Gastrocnemius medialis (tissue), 4 donors: Measurements from ENCODE around the gene FBXW7. TPM values are rescaled to one million over a fixed set of nuclear protein-coding genes. Genes with fewer than 3 reads are reported as not detected.

Experiments
- ATAC-seq, 2 donors: fragments of 150-250 bp; one replicate each; pipeline ENCODE4 v1.9.1; 2016
- DNase-seq, 2 donors: peaks; one replicate each; pipeline ENCODE4 v3.0.0-alpha.2; 2019
- H3K27ac ChIP-seq, 4 donors: fragments of 200-600 bp; sonication (generic); 1 replicate in 1 of 4; 2 replicates in 3 of 4; pipeline ENCODE4 v1.5.1; 2016 to 2018; ENCODE audit warnings: mild to moderate bottlenecking in 2 of 4, moderate library complexity in 1 of 4
- H3K27me3 ChIP-seq, 3 donors: fragments of 200-600 bp; sonication (generic) in 2 of 3; 1 replicate in 1 of 3; 2 replicates in 2 of 3; pipeline versions ENCODE4 v1.5.1 to v1.6.0; 2016 to 2019; ENCODE audit warnings: mild to moderate bottlenecking in 1 of 3, moderate library complexity in 1 of 3
- H3K36me3 ChIP-seq, 2 donors: fragments of 200-600 bp; sonication (generic) in 1 of 2; one replicate each; pipeline ENCODE4 v1.5.1; 2017 to 2018
- H3K4me1 ChIP-seq, 2 donors: fragments of 200-600 bp; sonication (generic) in 1 of 2; one replicate each; pipeline ENCODE4 v1.5.1; 2016 to 2017; ENCODE audit warnings: mild to moderate bottlenecking in 2 of 2
- H3K4me3 ChIP-seq, 4 donors: fragments of 200-600 bp; sonication (generic) in 3 of 4; 1 replicate in 1 of 4; 2 replicates in 3 of 4; pipeline ENCODE4 v1.5.1; 2016 to 2019; ENCODE audit warnings: mild to moderate bottlenecking in 2 of 4
- H3K9me3 ChIP-seq, 3 donors: fragments of 200-600 bp; sonication (generic) in 2 of 3; 1 replicate in 1 of 3; 2 replicates in 2 of 3; pipeline ENCODE4 v1.5.1; 2016 to 2019
- POLR2A ChIP-seq, 2 donors: fragments of 450-650 bp; IDR thresholded peaks; one replicate each; pipeline ENCODE4 v1.6.1; 2017; ENCODE audit warnings: antibody characterized with exemption in 2 of 2, mild to moderate bottlenecking in 2 of 2, moderate library complexity in 2 of 2
- in situ Hi-C, 4 donors: fragments of 200-750 bp; cut with MboI; loops; one replicate each; pipeline versions ENCODE4 v1.15.0 to v1.8.0; 2017; ENCODE audit warnings: low sequenced_read_pairs in 4 of 4
- intact Hi-C: fragments of 100-400 bp; cut with DNase I; formaldehyde crosslinking; loops from one replicate; pipeline ENCODE4 v1.15.1; 2023; ENCODE audit warnings: low total_unique reads
- total RNA-seq, 4 donors: library from RNA; depleted of rRNA; stranded (reverse); fragments of >200 nt; gene quantifications; one replicate each; pipeline versions ENCODE4 v1.1.0 to v1.2.3, GENCODE V29; 2016
- TF ChIP-seq, protein P1 (sequence below), 5 experiments: fragments of 450-650 bp in 3 of 5; fragments of 200-600 bp in 2 of 5; sonication (generic) in 2 of 5; IDR thresholded peaks in 4 of 5; conservative IDR thresholded peaks in 1 of 5; 1 replicate in 4 of 5; 2 replicates in 1 of 5; pipeline ENCODE4 v1.5.1; 2016 to 2019; ENCODE audit warnings: antibody characterized with exemption in 5 of 5, mild to moderate bottlenecking in 3 of 5, moderate library complexity in 3 of 5

FBXW7 gene
- total RNA-seq, 4 donors from 2014 or later: 23.5 to 40.8 (median 28.8) TPM

DNA sequence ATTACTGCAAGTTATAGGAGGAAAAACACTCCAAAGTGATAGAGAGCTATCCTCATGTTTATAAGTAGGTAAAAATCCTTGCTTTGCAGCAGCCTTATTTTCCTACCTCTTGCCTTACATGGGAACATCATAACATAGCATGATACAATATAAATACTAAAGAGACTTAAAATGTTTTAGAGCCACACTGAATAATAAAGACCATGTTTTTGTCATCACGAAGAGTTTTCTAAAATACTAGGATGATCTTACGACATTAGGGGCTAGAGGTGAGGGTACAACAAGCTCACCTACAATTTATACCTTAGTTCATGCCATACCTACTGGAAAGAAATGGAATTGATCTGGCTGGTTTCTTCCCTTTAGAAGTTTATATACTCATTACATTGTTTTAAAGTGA is 184.8 kb downstream of the FBXW7 start:
- DNase-seq: no peak
- intact Hi-C loops: loop anchor here (5.0 kb wide), 1 partner anchor 871 kb away; no protein-coding TSS in a partner anchor

DNA sequence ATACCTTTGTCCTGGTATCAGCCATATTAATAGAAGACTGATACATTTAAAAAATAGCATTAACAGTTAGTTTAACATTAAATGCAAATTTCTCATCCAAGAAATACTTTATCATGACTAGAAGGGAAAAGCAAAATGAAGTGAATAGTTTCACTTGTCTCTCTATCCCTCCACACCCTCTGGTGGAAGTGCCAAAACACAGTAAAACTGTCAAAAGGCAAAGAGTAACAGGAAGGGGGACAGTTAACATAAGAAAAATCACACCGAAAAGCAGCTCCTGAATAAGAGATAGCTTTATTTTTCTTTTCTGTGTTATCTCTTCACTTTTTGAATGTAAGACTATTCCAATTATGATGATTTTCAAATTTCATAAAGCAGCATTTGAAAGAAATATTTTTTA is 187.2 kb downstream of the FBXW7 start:
- ATAC-seq (no peak), DNase-seq (no peak)
- Histone ChIP-seq H3K4me1 (peaks cover 21 to 22% of the 10 kb centered on the region in 2 donors), H3K27me3 (no peaks in the 10 kb centered on the region), H3K36me3 (peaks cover 0 to 13% of the 10 kb centered on the region in 2 donors), H3K9me3 (no peaks in the 10 kb centered on the region), H3K4me3 (no peak overlapping the region), H3K27ac (no peak overlapping the region)
- intact Hi-C loops: no loop called here
- TF ChIP-seq POLR2A (IDR thresholded peaks at IDR 0.05): no peak
- TF ChIP-seq, protein P1, sequence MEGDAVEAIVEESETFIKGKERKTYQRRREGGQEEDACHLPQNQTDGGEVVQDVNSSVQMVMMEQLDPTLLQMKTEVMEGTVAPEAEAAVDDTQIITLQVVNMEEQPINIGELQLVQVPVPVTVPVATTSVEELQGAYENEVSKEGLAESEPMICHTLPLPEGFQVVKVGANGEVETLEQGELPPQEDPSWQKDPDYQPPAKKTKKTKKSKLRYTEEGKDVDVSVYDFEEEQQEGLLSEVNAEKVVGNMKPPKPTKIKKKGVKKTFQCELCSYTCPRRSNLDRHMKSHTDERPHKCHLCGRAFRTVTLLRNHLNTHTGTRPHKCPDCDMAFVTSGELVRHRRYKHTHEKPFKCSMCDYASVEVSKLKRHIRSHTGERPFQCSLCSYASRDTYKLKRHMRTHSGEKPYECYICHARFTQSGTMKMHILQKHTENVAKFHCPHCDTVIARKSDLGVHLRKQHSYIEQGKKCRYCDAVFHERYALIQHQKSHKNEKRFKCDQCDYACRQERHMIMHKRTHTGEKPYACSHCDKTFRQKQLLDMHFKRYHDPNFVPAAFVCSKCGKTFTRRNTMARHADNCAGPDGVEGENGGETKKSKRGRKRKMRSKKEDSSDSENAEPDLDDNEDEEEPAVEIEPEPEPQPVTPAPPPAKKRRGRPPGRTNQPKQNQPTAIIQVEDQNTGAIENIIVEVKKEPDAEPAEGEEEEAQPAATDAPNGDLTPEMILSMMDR (IDR thresholded peaks at IDR 0.05 in 4 of 5, conservative IDR thresholded peaks at IDR 0.05 in 1 of 5): peak in 1 of 5 experiments; percentile 5
- in situ Hi-C loops: no loop called here

More for the DNA sequence above, 184.8 kb downstream of the FBXW7 start:
- Histone ChIP-seq H3K4me3 (no peak overlapping the region), H3K9me3 (no peaks in the 10 kb centered on the region), H3K4me1 (peaks cover 21 to 22% of the 10 kb centered on the region in 2 donors), H3K27ac (no peak overlapping the region), H3K27me3 (no peaks in the 10 kb centered on the region), H3K36me3 (peaks cover 0 to under 1% of the 10 kb centered on the region in 2 donors)
- ATAC-seq: no peak
- TF ChIP-seq POLR2A (IDR thresholded peaks at IDR 0.05): no peak
- TF ChIP-seq, protein P1 (IDR thresholded peaks at IDR 0.05 in 4 of 5, conservative IDR thresholded peaks at IDR 0.05 in 1 of 5): no peak
- in situ Hi-C loops: no loop called here

DNA sequence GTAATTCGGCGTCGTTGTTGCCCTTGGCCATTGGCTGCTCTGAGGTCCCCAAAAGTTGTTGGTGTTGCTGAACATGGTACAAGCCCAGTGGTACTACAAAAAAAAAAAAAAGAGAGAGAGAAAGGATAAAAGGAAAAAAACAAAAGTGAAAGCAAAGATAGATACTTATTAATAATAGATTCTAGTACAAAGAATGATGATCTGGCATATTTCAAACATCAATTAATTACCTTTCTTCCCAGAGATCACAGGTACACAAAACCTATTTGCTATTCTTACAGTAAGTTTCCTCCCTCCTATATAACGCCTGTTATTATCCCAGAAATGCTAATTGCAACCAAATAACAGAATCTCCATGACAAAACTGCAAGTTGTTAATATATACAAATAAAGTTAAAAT is 188.9 kb downstream of the FBXW7 start:
- no peaks in the 10 kb centered on the region for H3K9me3 ChIP-seq
- ATAC-seq (no peak), DNase-seq (no peak)
- intact Hi-C loops: no loop called here
- no peak overlapping the region for H3K27ac ChIP-seq
- no peak for TF ChIP-seq POLR2A (IDR thresholded peaks at IDR 0.05)
- TF ChIP-seq, protein P1 (IDR thresholded peaks at IDR 0.05 in 4 of 5, conservative IDR thresholded peaks at IDR 0.05 in 1 of 5): no peak
- peaks cover 5 to 6% of the 10 kb centered on the region in 2 donors for H3K4me1 ChIP-seq
- H3K36me3 ChIP-seq: peaks cover 0 to 13% of the 10 kb centered on the region in 2 donors
- no peak overlapping the region for H3K4me3 ChIP-seq
- H3K27me3 ChIP-seq: no peaks in the 10 kb centered on the region
- in situ Hi-C loops: no loop called here

DNA sequence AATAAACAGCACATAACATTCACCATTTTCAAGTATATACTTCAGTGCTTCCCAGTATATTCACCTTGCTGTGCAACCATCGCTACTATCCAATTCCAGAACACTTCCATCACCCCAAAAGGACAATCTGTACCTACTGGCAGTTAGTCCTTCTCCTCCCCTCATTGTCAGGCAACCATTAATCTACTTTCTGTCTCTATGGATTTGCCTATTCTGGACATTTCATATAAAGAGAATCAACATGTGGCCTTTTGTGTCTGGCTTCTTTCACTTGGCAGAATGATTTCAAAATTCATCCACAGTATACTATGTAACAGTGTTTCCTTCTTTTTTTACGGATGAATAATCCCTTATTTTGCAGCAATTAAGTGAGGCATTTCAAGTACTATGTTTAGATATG is 189.4 kb downstream of the FBXW7 start:
- no peak overlapping the region for H3K27ac ChIP-seq
- TF ChIP-seq POLR2A (IDR thresholded peaks at IDR 0.05): no peak
- TF ChIP-seq, protein P1 (IDR thresholded peaks at IDR 0.05 in 4 of 5, conservative IDR thresholded peaks at IDR 0.05 in 1 of 5): no peak
- H3K4me1 ChIP-seq: peaks cover under 1 to 3% of the 10 kb centered on the region in 2 donors
- no peaks in the 10 kb centered on the region for H3K9me3 ChIP-seq
- in situ Hi-C loops (no loop called here), intact Hi-C loops (no loop called here)
- H3K36me3 ChIP-seq: peaks cover 0 to 13% of the 10 kb centered on the region in 2 donors
- no peaks in the 10 kb centered on the region for H3K27me3 ChIP-seq
- no peak overlapping the region for H3K4me3 ChIP-seq
- DNase-seq (no peak), ATAC-seq (no peak)

DNA sequence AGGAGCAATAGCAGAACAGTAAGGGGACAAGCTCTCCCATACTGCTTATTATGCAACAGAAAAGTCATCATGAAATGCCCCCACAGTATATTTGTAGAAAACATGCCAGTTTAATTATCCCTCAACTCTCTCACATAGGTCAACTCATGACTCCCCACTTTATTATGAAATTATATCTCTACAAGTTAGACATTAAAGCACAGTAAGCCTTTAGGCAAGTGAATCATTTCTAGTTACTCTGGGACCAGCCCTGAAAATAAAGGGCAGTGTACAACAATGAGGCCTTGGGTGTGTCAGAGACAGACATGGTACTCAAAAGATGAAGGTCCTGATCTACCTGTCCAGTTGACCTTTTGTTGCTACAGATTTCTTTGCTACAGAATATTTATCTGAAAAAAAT is 191.9 kb downstream of the FBXW7 start:
- Histone ChIP-seq H3K9me3 (no peaks in the 10 kb centered on the region), H3K36me3 (peaks cover 0 to 13% of the 10 kb centered on the region in 2 donors), H3K27ac (no peak overlapping the region), H3K4me3 (no peak overlapping the region), H3K4me1 (peaks cover 0 to 9% of the 10 kb centered on the region in 2 donors), H3K27me3 (no peaks in the 10 kb centered on the region)
- intact Hi-C loops: no loop called here
- ATAC-seq: no peak
- no peak for DNase-seq
- TF ChIP-seq, protein P1 (IDR thresholded peaks at IDR 0.05 in 4 of 5, conservative IDR thresholded peaks at IDR 0.05 in 1 of 5): no peak
- TF ChIP-seq POLR2A (IDR thresholded peaks at IDR 0.05): no peak
- in situ Hi-C loops: no loop called here
